HG03457 (cell line): ENCODE results near the gene HINT3.
"Not testable (repeated sequence)": the region's sequence is repeated elsewhere in the genome, so short reads cannot be mapped to it uniquely, and the experiment has no call there.

Experiments
- ATAC-seq: cut with Tn5 transposase; IDR thresholded peaks from one replicate; pipeline ENCODE4 v1.9.1; 2021; ENCODE audit warnings: moderate number of reproducible peaks; ENCODE audit not compliant: unreplicated experiment

Gene HINT3

DNA sequence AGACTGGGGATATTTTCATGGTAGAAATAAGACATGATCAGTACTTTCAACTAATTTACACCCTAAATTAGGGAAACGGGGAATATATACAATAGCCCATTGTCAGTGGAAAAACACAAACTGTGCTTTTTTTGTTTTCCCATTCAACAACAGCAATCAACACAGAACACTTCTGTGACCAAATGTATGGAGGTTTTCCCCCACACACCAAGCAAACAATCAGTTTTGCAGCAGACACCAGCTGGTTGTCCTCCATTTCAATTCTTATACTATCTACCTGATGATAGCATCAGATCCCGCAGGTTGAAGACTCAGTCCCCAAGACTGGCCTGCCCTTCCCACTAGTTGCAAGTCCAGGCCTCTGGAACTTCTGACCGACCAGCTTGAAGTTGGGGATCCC lies 4.5 kb downstream of the HINT3 start:
- no peak for ATAC-seq

DNA sequence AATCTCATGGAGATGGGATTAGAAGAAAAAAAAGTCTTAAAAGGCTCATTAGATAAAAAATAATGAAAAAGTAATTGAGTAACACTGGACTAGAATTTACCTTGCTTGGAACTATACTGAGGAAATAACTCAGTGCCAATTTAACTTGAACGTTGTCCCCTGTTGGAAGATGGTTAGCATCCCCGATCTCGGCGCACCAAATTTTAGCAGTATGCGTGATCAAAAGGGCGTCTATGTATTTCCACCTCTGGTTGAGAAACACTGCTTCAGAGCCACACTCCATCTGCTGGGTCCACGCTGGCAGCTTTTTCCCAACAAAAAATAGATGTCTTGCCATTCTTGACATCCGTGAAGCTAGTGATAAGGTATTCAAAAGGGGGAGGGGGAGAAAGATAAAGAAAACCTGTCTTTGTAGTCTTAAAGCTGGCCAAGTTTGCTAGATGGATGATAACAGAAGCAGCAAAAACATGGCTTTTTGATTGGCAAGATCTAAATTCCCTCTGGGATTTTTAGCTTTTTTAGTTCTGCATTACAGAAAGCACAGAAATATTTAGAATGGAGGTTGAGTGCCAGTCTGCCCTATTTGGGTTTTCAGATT lies 6.4 kb downstream of the HINT3 start:
- no peak for ATAC-seq

DNA sequence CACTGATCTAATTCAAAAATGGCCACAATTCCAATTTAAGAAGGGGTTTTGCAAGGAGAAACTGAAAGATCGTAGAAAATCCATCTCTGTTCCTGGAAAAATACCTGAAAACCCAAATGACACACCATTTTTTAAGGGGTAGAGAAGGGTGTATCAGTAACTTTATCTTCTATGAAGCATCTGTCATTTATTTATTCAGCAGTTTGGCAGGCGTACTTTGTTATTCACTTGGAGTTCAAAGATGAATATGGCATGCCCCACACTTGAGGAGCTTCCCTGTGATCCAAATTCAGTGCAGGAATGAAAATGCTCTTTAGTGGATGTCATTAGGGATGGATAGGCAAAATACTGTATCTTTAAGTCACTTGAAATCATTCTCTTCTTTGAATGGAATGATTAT lies 7.2 kb downstream of the HINT3 start:
- ATAC-seq = no peak

DNA sequence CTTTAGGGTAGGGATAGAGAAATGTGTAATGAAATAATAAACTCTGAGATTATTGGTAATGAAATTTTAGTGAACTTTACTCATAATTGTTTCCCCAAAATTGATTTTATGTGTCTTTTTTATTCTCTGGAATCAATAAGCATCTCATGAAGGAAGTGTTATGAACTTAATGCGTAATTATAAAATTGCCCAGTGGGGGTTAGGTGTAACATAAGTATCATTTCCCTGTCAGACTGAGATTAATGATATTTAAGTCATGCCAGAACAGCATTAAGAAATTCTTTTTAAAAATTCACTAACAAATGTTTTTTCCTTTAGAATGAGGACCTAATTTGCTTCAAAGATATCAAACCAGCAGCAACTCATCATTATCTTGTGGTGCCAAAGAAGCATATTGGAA lies 10.0 kb downstream of the HINT3 start:
- ATAC-seq = no peak

DNA sequence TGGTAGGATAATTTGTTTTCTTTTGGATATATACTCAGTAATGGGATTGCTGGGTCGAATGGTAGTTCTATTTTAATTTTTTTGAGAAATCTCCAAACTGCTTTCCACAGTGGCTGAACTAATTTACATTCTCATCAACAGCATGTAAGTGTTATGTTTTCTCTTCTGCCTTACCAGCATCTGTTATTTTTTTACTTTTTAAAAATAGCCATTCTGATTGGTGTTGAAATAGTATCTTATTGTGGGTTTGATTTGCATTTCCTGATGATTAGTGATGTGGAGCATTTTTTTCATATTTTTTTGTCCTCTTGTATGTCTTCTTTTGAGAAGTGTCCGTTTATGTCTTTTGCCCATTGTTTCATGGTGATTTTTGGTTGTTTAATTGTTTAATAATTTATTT lies 11.9 kb downstream of the HINT3 start:
- no peak for ATAC-seq

DNA sequence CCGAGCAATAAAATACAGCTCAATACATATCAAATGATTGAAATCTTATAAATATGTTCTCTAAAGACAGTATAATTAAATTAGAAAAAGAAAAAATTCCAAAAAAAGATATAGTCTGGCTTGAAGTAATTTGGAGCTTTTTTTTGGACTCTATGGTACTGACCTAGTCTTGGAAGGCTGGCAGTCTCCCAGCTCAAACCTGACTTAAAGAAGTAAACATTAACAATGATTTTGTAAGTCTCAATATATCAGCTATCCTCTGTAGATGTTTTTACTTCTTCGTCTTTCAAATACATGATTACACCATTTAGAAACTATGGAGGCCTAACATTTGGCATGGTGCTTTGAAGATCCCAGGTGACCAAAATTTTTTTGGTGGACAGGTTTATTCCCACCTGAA lies 14.2 kb downstream of the HINT3 start:
- no peak for ATAC-seq

DNA sequence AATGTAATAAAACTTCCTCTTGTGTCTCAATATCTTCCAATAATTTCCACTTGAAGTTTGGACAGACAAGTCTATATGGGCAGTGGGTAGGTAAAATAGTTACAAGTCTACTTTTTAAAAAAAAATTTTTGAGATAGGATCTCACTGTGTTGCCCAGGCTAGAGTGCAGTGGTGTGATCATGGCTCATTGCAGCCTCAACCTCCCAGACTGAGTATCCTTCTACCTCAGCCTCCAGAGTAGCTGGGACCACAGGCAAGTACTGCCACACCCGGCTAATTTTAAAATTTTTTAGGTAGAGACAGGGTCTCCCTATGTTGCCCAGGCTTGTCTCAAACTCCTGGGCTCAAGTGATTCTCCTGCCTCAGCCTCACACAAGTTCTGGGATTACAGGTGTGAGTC lies 15.9 kb downstream of the HINT3 start:
- ATAC-seq = not testable (repeated sequence)

DNA sequence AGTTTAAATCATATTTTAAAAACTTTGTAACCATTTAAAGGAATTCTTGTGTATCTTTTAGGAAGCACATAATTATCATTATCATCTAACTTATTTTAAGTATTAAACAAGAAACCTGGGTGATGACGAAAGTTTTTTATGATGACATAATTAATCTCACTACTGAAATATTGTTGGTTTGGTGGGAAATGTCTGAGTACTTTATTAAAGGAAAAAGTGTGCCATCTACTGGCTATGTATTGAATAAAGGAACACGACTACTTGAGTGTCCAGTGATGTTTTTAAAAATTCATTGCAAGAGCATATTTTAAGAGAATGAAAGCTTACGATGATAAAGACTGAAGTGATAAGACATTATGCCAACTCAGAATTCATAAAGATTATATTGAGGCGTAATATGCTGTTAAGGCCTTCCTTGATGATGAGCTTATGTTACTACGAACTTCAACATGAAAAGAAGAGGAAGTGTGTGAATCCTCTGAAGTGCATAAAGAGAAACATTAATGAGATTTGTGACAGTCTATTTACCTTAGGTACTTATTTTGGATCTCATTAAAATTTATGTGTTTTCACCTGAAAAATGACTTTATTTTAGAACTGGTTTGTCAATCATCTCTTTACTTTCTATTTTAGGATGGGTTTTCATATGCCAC lies 17.8 kb downstream of the HINT3 start:
- no peak for ATAC-seq

DNA sequence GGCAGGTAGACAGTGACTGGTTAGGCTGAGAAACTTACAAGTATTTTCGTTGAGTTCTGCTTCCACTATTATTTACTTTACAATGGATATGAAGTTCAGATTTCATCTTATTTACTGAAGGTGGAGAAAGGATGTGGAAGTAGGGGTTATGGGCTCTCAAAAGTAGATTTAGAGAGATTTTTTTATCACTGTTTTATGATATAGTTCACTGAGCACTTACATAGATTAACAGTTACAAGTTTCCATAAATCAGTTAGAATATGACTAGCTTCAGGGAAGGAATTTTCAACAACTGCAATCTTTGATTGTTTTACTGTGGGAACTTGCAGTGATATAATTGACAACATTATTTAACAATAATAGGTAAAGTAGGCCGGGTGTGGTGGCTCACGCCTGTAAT lies 22.5 kb downstream of the HINT3 start:
- no peak for ATAC-seq

DNA sequence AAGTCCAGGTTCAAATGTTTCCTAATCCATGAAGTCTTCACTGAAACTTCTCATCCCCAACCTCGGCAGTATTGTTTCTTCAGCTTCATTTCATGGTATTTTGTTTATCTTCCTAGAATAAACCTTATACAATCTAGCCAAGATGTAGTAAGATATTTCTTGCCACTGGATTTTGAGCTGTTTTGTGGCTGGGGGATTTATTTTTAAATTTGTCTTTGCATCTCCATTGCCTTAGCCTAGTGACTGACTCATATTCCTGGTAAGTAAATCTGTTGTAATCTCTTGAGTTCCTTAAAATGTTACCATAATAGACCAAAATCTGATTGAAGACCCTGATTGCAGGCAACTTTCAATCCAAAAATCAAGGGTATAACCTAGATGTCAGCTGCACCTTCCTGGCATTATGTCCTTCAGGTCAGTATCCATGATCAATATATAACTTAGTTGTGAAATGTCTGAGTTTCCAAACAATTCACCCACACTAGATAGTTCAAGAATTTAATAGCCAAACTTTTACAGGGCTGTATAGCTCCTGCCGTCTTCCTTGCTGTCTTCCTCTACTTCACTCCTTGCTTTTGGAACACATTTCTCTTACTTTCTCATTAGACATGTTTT lies 25.1 kb downstream of the HINT3 start:
- ATAC-seq = no peak

DNA sequence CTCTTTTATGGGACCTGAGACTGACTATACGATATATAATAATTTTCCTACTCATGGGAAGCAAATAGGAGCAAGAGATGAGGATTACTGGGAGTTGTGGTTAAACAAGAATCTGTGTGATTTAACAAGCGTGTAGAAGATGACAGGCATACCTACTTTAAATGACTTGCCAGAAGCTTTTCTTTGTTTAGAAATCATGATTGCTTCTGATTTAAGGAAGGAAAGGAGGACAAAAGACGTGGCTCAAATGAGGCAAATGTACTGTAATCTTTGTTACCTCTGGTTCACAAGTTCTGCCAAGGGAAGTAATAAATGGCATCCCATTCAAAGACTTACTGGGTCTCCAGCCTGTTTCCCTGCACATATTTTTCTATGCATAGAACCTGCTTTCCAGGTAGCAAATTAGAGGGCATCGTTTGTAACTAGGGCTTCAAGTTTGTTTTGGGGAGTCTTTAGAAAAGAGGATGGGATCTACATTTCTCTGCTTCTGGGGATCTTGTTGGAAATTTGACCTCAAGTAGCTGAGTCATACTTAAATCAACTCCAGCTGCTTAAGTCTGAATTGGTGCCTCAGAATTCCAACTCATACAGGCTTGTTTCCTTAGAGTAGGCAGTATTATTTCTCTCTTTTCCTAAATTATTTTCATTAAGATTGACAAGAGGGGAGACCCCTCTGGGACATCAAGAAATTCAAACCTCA lies 26.8 kb downstream of the HINT3 start:
- no peak for ATAC-seq

DNA sequence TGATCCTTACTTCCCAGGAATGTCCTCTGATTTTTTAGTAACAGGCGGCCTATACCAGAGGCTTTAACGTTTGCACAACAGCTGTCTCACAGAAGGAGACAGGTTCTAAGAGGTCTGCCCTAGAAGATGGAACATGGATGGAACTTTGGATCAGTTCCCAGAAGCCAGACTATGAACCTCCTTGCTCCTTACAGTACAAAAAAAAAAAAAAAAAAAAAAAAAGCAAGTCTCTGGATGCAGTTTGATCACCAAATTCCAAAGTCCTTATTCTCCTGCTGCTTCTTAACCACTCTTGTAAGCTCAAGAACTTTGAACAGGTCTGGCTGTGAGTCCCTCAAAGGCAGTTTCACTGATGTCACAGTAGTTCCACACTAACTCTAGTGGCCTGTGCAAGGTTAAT lies 27.7 kb downstream of the HINT3 start:
- ATAC-seq = no peak

DNA sequence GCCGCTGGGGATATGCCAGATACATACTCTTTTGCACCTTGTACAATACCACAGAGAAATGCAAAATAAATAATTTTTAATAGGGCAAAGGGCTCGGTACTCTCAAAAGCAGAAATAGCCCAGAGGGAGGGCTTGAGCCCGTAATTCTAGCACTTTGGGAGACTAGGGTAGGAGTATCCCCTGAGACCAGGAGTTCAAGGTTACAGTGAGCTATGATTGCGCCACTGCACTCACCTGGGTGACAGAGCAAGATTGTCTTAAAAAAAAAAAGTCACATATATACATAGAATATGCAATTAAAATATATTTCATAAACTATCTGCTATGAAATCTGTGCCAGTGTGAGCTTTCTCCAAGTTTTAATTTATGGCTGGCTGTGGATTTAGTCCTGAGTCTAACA lies 29.0 kb downstream of the HINT3 start:
- ATAC-seq = no peak

DNA sequence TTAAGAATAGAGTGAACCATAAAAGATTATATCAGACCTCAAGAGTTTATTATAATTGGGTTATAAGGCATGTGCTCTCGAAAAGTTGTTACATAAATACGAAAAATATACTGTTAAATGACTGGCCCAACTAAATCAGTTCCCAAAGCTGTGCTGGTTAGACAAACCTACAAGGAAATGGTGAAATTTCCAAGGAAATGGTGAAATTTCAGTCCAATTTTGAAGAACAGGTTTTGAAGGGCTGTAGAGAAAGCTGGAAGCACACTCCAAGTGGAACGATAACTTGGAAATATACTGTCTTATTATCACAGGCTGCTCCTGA lies 29.4 kb downstream of the HINT3 start:
- no peak for ATAC-seq

DNA sequence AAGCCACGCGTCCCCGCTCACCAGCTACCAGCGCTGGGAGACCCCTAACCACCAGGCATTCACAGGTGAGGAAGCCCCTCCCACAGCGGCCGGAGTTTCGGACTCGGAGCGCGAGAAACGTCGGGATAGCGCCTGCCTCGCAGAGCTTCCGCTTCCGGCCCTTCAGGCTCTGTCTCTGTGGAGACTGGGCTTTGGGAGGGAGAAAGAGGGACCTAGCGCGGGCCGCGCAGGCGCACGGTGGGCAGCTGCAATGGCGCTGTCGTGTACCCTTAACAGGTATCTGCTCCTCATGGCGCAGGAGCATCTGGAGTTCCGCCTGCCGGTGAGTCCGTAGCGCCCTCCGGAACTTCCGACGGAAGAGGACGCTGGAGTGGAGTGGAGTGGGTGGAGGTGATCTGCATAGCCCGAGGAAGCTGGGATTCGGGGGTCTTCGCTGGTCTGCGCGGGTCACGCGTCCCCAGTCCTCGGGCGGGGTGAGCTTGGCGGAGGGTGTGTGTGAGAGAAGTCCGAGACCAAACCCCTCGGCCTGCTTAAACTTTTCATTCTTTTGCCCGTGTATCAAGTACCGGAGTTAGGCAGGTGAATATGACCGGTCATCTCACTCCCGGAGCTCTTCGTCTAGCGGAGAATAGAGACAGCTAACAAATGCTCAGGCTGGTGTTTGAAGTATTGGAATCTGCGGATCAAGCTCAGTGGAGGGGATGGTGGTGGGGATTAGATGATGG lies 29.9 kb downstream of the HINT3 start, which contains the start of gene TRMT11:
TRMT11 (plus strand) TSS at position 240 of the 725 bp plus-strand sequence; CDS start at position 251, 11 bp downstream.
- ATAC-seq = peak; percentile 98

DNA sequence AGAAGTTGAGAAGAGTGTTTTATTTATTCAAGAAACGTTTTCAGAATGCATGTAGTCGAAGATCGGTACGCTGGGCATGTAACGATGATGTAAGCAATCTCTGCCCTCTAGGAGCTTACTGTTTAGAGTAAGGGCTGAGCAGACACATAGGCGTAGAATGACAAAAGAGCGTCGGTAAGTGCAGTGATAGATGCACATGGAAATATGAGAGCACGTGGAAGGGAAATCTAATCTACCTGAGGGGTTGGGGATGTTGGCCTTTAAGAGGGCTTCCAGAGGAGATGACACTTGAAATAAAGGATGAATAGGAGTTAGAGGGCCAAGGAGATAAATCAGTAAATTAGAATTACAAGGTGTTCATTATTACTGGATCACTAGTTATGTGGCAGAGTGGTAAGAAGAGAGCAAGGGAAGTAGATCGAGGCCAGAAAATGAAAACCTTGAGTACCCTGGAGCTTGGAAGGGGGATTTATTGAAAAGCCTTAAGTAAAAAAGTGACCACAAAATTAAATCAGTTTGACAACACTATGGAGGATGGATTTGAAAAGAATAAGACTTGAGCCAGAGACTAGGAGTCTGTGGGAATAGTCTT lies 30.6 kb downstream of the HINT3 start:
- ATAC-seq = no peak

DNA sequence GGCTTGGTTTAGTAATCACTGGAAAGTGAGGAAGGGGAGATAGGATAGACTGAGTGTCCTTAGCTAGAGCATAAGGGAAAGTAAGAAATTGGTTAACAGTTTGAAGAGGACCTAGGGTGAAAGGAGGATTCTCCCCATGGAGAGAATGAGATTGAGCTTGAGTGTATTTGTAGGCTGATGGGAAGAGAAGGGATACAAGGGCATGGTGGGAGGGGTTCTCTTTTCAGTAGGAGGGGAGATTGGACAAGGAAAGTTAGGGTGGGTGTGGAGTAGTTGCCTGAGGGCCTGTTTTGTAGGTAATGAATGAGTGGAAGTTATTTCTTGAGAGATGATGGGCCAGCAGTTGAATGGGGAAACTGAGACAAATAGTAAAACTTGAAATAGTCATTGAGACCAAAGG lies 31.7 kb downstream of the HINT3 start:
- ATAC-seq = no peak

DNA sequence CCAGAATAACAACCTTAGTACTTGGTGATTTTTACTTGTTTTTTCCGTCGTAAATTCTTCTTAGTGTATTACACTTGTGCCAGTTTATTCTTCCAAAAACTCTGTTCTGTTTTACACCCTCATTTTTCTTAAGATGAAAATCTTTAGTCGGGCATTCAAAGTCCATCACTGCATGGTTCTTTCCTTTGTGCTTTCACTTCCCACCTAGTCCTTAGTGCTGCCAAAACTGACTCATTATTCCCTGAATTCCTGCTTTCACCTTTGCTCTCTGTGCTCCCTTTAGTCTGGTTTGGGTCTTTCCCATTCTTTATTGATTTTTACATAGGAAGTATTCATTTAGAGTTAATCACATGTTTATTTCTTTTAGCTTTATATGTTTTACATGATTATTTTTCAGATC lies 33.1 kb downstream of the HINT3 start:
- no peak for ATAC-seq

DNA sequence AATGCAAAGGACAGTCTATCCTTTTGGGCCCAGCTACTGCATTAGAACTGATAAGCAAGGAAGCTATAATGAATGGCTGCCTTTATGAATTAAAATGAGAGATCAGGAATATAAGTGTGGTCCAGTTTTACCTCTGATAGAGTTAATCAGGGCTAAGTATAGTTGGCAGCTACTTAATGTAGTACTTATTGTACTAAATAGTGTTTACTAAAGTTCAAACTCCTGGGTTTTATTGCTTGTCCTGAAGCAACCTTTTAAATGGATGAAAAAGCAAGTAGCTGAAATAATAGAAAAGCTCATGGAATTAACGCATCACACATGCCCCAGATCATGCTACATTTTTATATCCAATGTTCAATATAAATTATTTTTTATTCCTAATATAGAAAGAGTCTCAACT lies 35.1 kb downstream of the HINT3 start:
- no peak for ATAC-seq

DNA sequence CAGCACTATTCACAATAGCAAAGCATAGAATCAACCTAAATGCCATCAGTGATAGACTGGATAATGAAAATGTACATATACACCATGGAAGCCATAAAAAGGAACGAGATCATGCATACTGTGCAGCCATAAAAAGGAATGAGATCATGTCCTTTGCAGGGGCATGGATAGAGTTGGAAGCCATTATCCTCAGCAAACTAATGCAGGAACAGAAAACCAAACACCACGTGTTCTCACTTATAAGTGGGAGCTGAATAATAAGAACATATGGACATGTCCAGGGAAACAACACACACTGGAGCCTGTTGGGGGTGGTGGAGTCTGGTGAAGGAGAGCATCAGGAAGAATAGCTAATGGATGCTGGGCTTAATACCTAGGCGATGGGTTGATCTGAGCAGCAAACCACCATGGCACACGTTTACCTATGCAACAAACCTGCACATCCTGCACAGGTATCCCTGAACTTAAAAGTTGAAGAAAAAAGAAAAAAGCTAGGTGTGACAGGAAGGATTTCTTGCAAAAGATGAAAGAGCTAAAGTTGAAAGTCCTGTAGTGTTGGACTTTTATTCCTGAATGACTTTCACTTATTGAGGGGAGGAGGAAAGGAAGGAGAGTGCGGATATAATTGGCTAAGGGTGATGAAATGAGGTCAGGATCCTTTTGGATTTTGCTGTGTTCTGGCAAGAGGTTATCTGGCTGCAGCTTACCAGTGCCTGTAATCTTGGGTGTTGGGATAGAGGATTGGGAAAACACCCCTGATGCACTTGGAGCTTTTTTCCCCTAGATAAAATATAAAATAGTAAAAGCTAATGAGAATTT lies 38.3 kb downstream of the HINT3 start:
- no peak for ATAC-seq
